A673 (cell line): ENCODE data around the gene ACCS. TPM values are rescaled to one million over a fixed set of nuclear protein-coding genes. Genes with fewer than 3 reads are reported as not detected.

Experiments
- BruUV-seq: library from RNA; stranded (reverse); fragments of 400-500 nt; replicated peaks from 2 replicates; lab custom pipeline; 2021; lab: Mats Ljungman, UMichigan
- CTCF ChIA-PET: fragments of 300-600 bp; sonication (Branson Sonifier 250); formaldehyde crosslinking; loops from one replicate; lab custom pipeline; 2022; ENCODE audit warnings: antibody characterized with exemption; lab: Charles Lee
- POLR2A ChIA-PET: fragments of 300-600 bp; sonication (Branson Sonifier 250); formaldehyde crosslinking; loops from one replicate; lab custom pipeline; 2022; ENCODE audit warnings: antibody characterized with exemption; ENCODE audit not compliant: low non-redundant PET; lab: Charles Lee
- DNase-seq: peaks from one replicate; pipeline ENCODE4 v3.0.0-alpha.2; 2015; ENCODE audit warnings: low spot score
- H3K27ac ChIP-seq: fragments of 200-600 bp; sonication (generic); 2 replicates; pipeline ENCODE4 v1.5.1; 2016; ENCODE audit warnings: mixed run types, low read depth, mild to moderate bottlenecking, mixed read lengths, antibody characterized with exemption, low read length; ENCODE audit not compliant: poor library complexity, severe bottlenecking
- H3K27me3 ChIP-seq: fragments of 200-600 bp; sonication (generic); replicated peaks from 2 replicates; pipeline ENCODE4 v1.6.1; 2017; ENCODE audit warnings: mixed run types, low read depth, mild to moderate bottlenecking, mixed read lengths, antibody characterized with exemption, low read length; ENCODE audit not compliant: insufficient read depth, poor library complexity
- H3K36me3 ChIP-seq: fragments of 200-600 bp; sonication (generic); 2 replicates; pipeline ENCODE4 v1.6.1; 2016; ENCODE audit warnings: mixed run types, mild to moderate bottlenecking, mixed read lengths, antibody characterized with exemption, low read length; ENCODE audit not compliant: insufficient read depth, poor library complexity, severe bottlenecking
- H3K4me1 ChIP-seq: fragments of 200-600 bp; sonication (generic); 2 replicates; pipeline ENCODE4 v1.6.1; 2017; ENCODE audit warnings: mixed run types, mild to moderate bottlenecking, mixed read lengths, antibody characterized with exemption, low read length; ENCODE audit not compliant: insufficient read depth, poor library complexity, severe bottlenecking
- H3K4me3 ChIP-seq: fragments of 200-600 bp; sonication (generic); 2 replicates; pipeline ENCODE4 v1.5.1; 2016; ENCODE audit warnings: low read depth, mixed run types, mild to moderate bottlenecking, mixed read lengths, low read length; ENCODE audit not compliant: poor library complexity, severe bottlenecking
- H3K9me3 ChIP-seq: fragments of 200-600 bp; sonication (generic); 2 replicates; pipeline ENCODE4 v1.6.1; 2016; ENCODE audit warnings: mixed run types, low read depth, mild to moderate bottlenecking, mixed read lengths, antibody characterized with exemption, low read length; ENCODE audit not compliant: poor library complexity, severe bottlenecking
- CTCF ChIP-seq: fragments of 300-800, 200-600 bp; sonication (generic); conservative IDR thresholded peaks from 2 replicates; pipeline ENCODE4 v1.5.1; 2017; ENCODE audit warnings: low read depth, mild to moderate bottlenecking, antibody characterized with exemption, low read length, moderate library complexity, mixed read lengths
- EZH2 ChIP-seq: fragments of 200-600 bp; sonication (generic); IDR thresholded peaks from 2 replicates; pipeline ENCODE4 v1.6.1; 2017; ENCODE audit warnings: borderline replicate concordance, low read depth, mild to moderate bottlenecking, mixed read lengths, antibody characterized with exemption, low read length; ENCODE audit not compliant: poor library complexity, severe bottlenecking
- intact Hi-C: fragments of 100-400 bp; cut with micrococcal nuclease; formaldehyde crosslinking; loops from one replicate; pipeline ENCODE4 v1.10.0; 2022; ENCODE audit not compliant: unreplicated experiment
- total RNA-seq: library from RNA; stranded (reverse); gene quantifications from 2 replicates; pipeline ENCODE4 v1.2.3, GENCODE V29; 2021

Gene ACCS
- total RNA-seq, 1 experiment from 2014 or later, result 28.4 TPM

DNA sequence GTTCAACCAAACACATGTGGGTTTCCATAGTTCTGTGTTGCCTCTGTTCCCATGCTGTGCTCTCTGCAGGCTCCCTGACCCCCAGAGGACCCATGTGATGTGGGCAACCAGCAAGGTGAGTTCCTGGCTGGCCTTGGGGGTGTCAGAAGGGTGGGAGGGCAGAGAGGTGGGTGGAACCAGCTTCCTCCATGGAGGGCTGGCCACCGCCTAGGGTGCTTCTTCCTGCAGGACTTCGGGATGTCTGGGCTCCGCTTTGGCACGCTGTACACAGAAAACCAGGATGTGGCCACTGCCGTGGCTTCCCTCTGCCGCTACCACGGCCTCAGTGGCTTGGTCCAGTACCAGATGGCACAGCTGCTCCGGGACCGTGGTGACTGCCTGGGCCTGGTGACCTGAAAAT lies 14.9 kb downstream of the ACCS start:
- Histone ChIP-seq H3K27me3 (no peaks in the 10 kb centered on the region), H3K9me3 (no peaks in the 10 kb centered on the region), H3K36me3 (no peaks in the 10 kb centered on the region), H3K27ac (no peak overlapping the region), H3K4me3 (no peak overlapping the region), H3K4me1 (no peaks in the 10 kb centered on the region)
- POLR2A ChIA-PET, result no interaction called here
- CTCF ChIA-PET, result no interaction called here
- no peak for TF ChIP-seq EZH2
- no peak for TF ChIP-seq CTCF
- no peak for DNase-seq
- intact Hi-C loops, result no loop called here
- no TSS peak for BruUV-seq

DNA sequence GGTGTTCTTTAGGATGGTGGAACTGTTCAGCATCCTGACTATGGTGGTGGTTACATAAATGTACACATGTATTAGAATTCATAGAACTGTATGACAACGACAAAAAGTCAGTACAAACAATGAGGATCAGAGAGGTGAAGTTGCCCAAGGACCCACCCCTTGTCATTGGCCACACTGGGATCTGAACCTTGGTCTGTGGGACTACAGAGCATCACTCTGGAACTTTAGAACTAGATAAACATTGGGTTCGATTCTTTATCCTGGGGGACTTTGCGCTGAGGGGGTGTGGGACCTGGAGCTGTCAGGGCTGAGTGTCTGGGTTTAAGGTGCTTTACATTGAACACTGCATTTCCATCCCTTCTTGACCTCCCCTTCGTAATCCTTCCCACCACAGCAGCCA lies 16.6 kb downstream of the ACCS start:
- H3K27ac ChIP-seq, result no peak overlapping the region
- H3K4me1 ChIP-seq, result no peaks in the 10 kb centered on the region
- H3K4me3 ChIP-seq, result no peak overlapping the region
- ChIA-PET POLR2A (no interaction called here), CTCF (no interaction called here)
- no peak for DNase-seq
- intact Hi-C loops, result no loop called here
- BruUV-seq, result no TSS peak
- H3K9me3 ChIP-seq, result no peaks in the 10 kb centered on the region
- no peaks in the 10 kb centered on the region for H3K36me3 ChIP-seq
- TF ChIP-seq EZH2 (no peak), CTCF (no peak)
- H3K27me3 ChIP-seq, result no peaks in the 10 kb centered on the region

- Histone ChIP-seq H3K36me3 (no peaks in the 10 kb centered on the region), H3K27ac (no peak overlapping the region), H3K27me3 (no peaks in the 10 kb centered on the region), H3K9me3 (no peaks in the 10 kb centered on the region), H3K4me3 (no peak overlapping the region), H3K4me1 (no peaks in the 10 kb centered on the region)
- ChIA-PET POLR2A (no interaction called here), CTCF (no interaction called here)
- intact Hi-C loops, result no loop called here
- no peak for TF ChIP-seq CTCF
- no peak for TF ChIP-seq EZH2
- no TSS peak for BruUV-seq
- no peak for DNase-seq
Measured at GRCh38 chr11:44083433-44083832, 17.4 kb downstream of the ACCS start.
